OCI-LY7 (cell line): ENCODE measurements around the gene ARID4A. TPM values are rescaled to one million over a fixed set of nuclear protein-coding genes. Genes with fewer than 3 reads are reported as not detected.

Experiments used
- BruUV-seq: library from RNA; stranded (reverse); fragments of 400-500 nt; replicated peaks from 2 replicates; lab custom pipeline; 2021; lab: Mats Ljungman, UMichigan
- CTCF ChIA-PET: fragments of 300-600 bp; sonication (Branson Sonifier 250); formaldehyde crosslinking; loops from one replicate; lab custom pipeline; 2022; ENCODE audit warnings: antibody characterized with exemption; ENCODE audit not compliant: unreplicated experiment; lab: Charles Lee
- POLR2A ChIA-PET: fragments of 300-600 bp; sonication (Branson Sonifier 250); formaldehyde crosslinking; loops from one replicate; lab custom pipeline; 2022; ENCODE audit warnings: antibody characterized with exemption; lab: Charles Lee
- DNase-seq: peaks from one replicate; pipeline ENCODE4 v3.0.0-alpha.2; 2015; ENCODE audit warnings: low spot score
- H2AFZ ChIP-seq: fragments of 200-600 bp; sonication (generic), shearing (Covaris generic); 2 replicates; pipeline ENCODE4 v1.6.1; 2014; ENCODE audit warnings: mild to moderate bottlenecking, antibody characterized with exemption, low read length, moderate library complexity
- H3K27ac ChIP-seq: fragments of 200-600 bp; sonication (generic); 2 replicates; pipeline ENCODE4 v1.5.1; 2014; ENCODE audit warnings: mixed run types, low read depth, mild to moderate bottlenecking, moderate library complexity, low read length, inconsistent platforms; ENCODE audit not compliant: poor library complexity, severe bottlenecking
- H3K36me3 ChIP-seq: fragments of 200-600 bp; sonication (generic); 2 replicates; pipeline ENCODE4 v1.6.1; 2014; ENCODE audit warnings: mild to moderate bottlenecking, antibody characterized with exemption, low read length, moderate library complexity, mixed read lengths; ENCODE audit not compliant: insufficient read depth
- H3K4me1 ChIP-seq: fragments of 200-600 bp; sonication (generic); 2 replicates; pipeline ENCODE4 v1.5.1; 2014; ENCODE audit warnings: mild to moderate bottlenecking, low read length; ENCODE audit not compliant: insufficient read depth, poor library complexity, severe bottlenecking
- H3K4me2 ChIP-seq: fragments of 200-600 bp; sonication (generic); 2 replicates; pipeline ENCODE4 v1.6.1; 2014; ENCODE audit warnings: mild to moderate bottlenecking, low read length
- H3K4me3 ChIP-seq: fragments of 200-600 bp; sonication (generic); 2 replicates; pipeline ENCODE4 v1.5.1; 2014; ENCODE audit warnings: mild to moderate bottlenecking, low read depth, low read length; ENCODE audit not compliant: poor library complexity, severe bottlenecking
- H3K79me2 ChIP-seq: fragments of 200-600 bp; sonication (generic); 2 replicates; pipeline ENCODE4 v1.6.1; 2016; ENCODE audit warnings: low read depth, mild to moderate bottlenecking, low read length, moderate library complexity, mixed read lengths; ENCODE audit not compliant: insufficient read depth
- H3K9me2 ChIP-seq: fragments of 200-600 bp; sonication (generic); 2 replicates; pipeline ENCODE4 v1.6.1; 2016; ENCODE audit warnings: mild to moderate bottlenecking, low read length, mixed read lengths; ENCODE audit not compliant: insufficient read depth
- H3K9me3 ChIP-seq: fragments of 200-600 bp; sonication (generic); 2 replicates; pipeline ENCODE4 v1.6.1; 2014; ENCODE audit warnings: mild to moderate bottlenecking, mixed run types, low read length, mixed read lengths
- H4K20me1 ChIP-seq: fragments of 200-600 bp; sonication (generic); 2 replicates; pipeline ENCODE4 v1.6.1; 2014; ENCODE audit warnings: mild to moderate bottlenecking, antibody characterized with exemption, low read length, moderate library complexity, mixed read lengths; ENCODE audit not compliant: insufficient read depth
- CTCF ChIP-seq: fragments of 200-600 bp; sonication (generic); conservative IDR thresholded peaks from 2 replicates; pipeline ENCODE4 v1.5.1; 2014; ENCODE audit warnings: mild to moderate bottlenecking, antibody characterized with exemption, low read length, moderate library complexity, mixed read lengths
- EZH2phosphoT487 ChIP-seq: fragments of 200-600 bp; sonication (generic); IDR thresholded peaks from 2 replicates; pipeline ENCODE4 v1.6.1; 2018; ENCODE audit warnings: low read depth, borderline replicate concordance, mild to moderate bottlenecking, mixed run types, antibody characterized with exemption, low read length, moderate library complexity, mixed read lengths
- intact Hi-C: fragments of 100-400 bp; cut with micrococcal nuclease; formaldehyde crosslinking; loops from one replicate; pipeline ENCODE4 v1.10.0; 2022; ENCODE audit not compliant: unreplicated experiment
- total RNA-seq, 2 experiments: library from RNA; depleted of rRNA in 1 of 2; stranded (reverse); fragments of >200 nt in 1 of 2; shearing (Covaris generic) in 1 of 2; gene quantifications; 2 replicates each; pipeline ENCODE4 v1.2.3, GENCODE V29; 2014 to 2022

The ARID4A gene
- total RNA-seq, 2 experiments from 2014 or later = 10.3 to 38.2 TPM

GRCh38 chr14:58270628-58271027, 27.7 kb upstream of the ARID4A start:
- H3K9me3 ChIP-seq = no peaks in the 10 kb centered on the region
- no peaks in the 10 kb centered on the region for H3K9me2 ChIP-seq
- H3K36me3 ChIP-seq = peaks cover 99% of the 10 kb centered on the region
- no peak overlapping the region for H3K4me3 ChIP-seq
- H3K27ac ChIP-seq = no peak overlapping the region
- H3K4me2 ChIP-seq = no peak overlapping the region
- no TSS peak for BruUV-seq
- intact Hi-C loops = no loop called here
- 0 out of 2 replicates have a peak, but pooled peaks cover 8% of the 10 kb centered on the region for H4K20me1 ChIP-seq
- peaks cover 34% of the 10 kb centered on the region for H3K79me2 ChIP-seq
- no peak for DNase-seq
- TF ChIP-seq EZH2phosphoT487 = no peak
- no peak for TF ChIP-seq CTCF
- H2AFZ ChIP-seq = no peak overlapping the region
- POLR2A ChIA-PET = no interaction called here
- CTCF ChIA-PET = no interaction called here
- H3K4me1 ChIP-seq = no peaks in the 10 kb centered on the region

- peak; percentile 13 for DNase-seq
- Histone ChIP-seq H2AFZ (no peak overlapping the region), H3K79me2 (peaks cover 45% of the 10 kb centered on the region), H3K4me3 (no peak overlapping the region), H3K4me2 (no peak overlapping the region), H4K20me1 (0 out of 2 replicates have a peak, but pooled peaks cover 8% of the 10 kb centered on the region), H3K9me2 (no peaks in the 10 kb centered on the region), H3K36me3 (peaks cover 98% of the 10 kb centered on the region), H3K4me1 (no peaks in the 10 kb centered on the region), H3K9me3 (no peaks in the 10 kb centered on the region), H3K27ac (no peak overlapping the region)
- peak; percentile 33; the same call in 1 of the 2 replicates for TF ChIP-seq CTCF
- no peak for TF ChIP-seq EZH2phosphoT487
- intact Hi-C loops = no loop called here
- ChIA-PET POLR2A (no interaction called here), CTCF (no interaction called here)
- no TSS peak for BruUV-seq
Observed at GRCh38 chr14:58272588-58273372, 25.6 kb upstream of the ARID4A start.

- H3K79me2 ChIP-seq = peaks cover 66% of the 10 kb centered on the region
- no peak overlapping the region for H3K27ac ChIP-seq
- no peak for TF ChIP-seq EZH2phosphoT487
- TF ChIP-seq CTCF = no peak
- no peak overlapping the region for H2AFZ ChIP-seq
- intact Hi-C loops = no loop called here
- no peak overlapping the region for H3K4me3 ChIP-seq
- H3K9me2 ChIP-seq = no peaks in the 10 kb centered on the region
- POLR2A ChIA-PET = interaction anchor here (0.6 to 2.8 kb wide), 9 partner anchors 8 to 147 kb away, joined by 3 to 12 read pairs (median 8); partner anchors contain the start of genes ACTR10 and ARID4A
- CTCF ChIA-PET = no interaction called here
- H3K4me1 ChIP-seq = no peaks in the 10 kb centered on the region
- no peaks in the 10 kb centered on the region for H3K9me3 ChIP-seq
- no peak for DNase-seq
- H3K36me3 ChIP-seq = peaks cover 98% of the 10 kb centered on the region
- BruUV-seq = no TSS peak
- no peak overlapping the region for H3K4me2 ChIP-seq
- 0 out of 2 replicates have a peak, but pooled peaks cover 8% of the 10 kb centered on the region for H4K20me1 ChIP-seq
Observed at GRCh38 chr14:58274881-58275280, 23.5 kb upstream of the ARID4A start.
